Sigmoid colon (tissue), 7 donors: ENCODE results near the gene ITPK1. TPM values are rescaled to one million over a fixed set of nuclear protein-coding genes. Genes with fewer than 3 reads are reported as not detected.
A peak's percentile ranks its signal among the peaks of the same experiment; 100 is the strongest.
"Not testable (repeated sequence)": the region's sequence is repeated elsewhere in the genome, so short reads cannot be mapped to it uniquely, and the experiment has no call there.

ENCODE experiments used
- DNase-seq: peaks from one replicate; pipeline ENCODE4 v3.0.0-alpha.2; 2019
- H3K27ac ChIP-seq, 4 donors: fragments of 200-600 bp; sonication (generic); one replicate each; pipeline ENCODE4 v1.5.1; 2016 to 2019; ENCODE audit warnings: mild to moderate bottlenecking in 1 of 4
- H3K27me3 ChIP-seq, 3 donors: fragments of 200-600 bp; sonication (generic); one replicate each; pipeline ENCODE4 v1.5.1; 2019; ENCODE audit warnings: mild to moderate bottlenecking in 1 of 3
- H3K36me3 ChIP-seq, 4 donors: fragments of 200-600 bp; sonication (generic); one replicate each; pipeline ENCODE4 v1.5.1; 2016 to 2019
- H3K4me1 ChIP-seq, 4 donors: fragments of 200-600 bp; sonication (generic); one replicate each; pipeline ENCODE4 v1.5.1; 2017 to 2019
- H3K4me3 ChIP-seq, 4 donors: fragments of 200-600 bp; sonication (generic); one replicate each; pipeline ENCODE4 v1.5.1; 2017 to 2019; ENCODE audit warnings: mild to moderate bottlenecking in 2 of 4, moderate library complexity in 1 of 4
- H3K9me3 ChIP-seq, 4 donors: fragments of 200-600 bp in 3 of 4; sonication (generic) in 3 of 4; one replicate each; pipeline versions ENCODE4 v1.5.1 to v1.6.1; 2013 to 2019
- CTCF ChIP-seq, 4 experiments: fragments of 450-650 bp in 3 of 4; fragments of 200-600 bp in 1 of 4; IDR thresholded peaks; one replicate each; pipeline ENCODE4 v1.5.1; 2016 to 2019; ENCODE audit warnings: antibody characterized with exemption in 4 of 4, mild to moderate bottlenecking in 3 of 4, moderate library complexity in 2 of 4
- EP300 ChIP-seq, 4 donors: sonication (generic); formaldehyde crosslinking; IDR thresholded peaks; one replicate each; pipeline ENCODE4 v1.6.1; 2017; ENCODE audit warnings: antibody characterized with exemption in 4 of 4
- POLR2A ChIP-seq, 2 donors: fragments of 450-650 bp; IDR thresholded peaks; one replicate each; pipeline ENCODE4 v1.6.1; 2016; ENCODE audit warnings: antibody characterized with exemption in 2 of 2, mild to moderate bottlenecking in 2 of 2, moderate library complexity in 2 of 2
- POLR2AphosphoS5 ChIP-seq, 4 donors: sonication (generic); formaldehyde crosslinking; IDR thresholded peaks; one replicate each; pipeline ENCODE4 v1.6.1; 2017; ENCODE audit warnings: antibody characterized with exemption in 4 of 4
- WGBS, 2 donors: extraction: QIAGEN DNeasy Blood & Tissue Kit; methylation state at CpG; one replicate each; pipeline ENCODE4 v1.1.7; 2013; 5-methylcytosine and 5-hydroxymethylcytosine counted together
- intact Hi-C: fragments of 100-400 bp; cut with DNase I; formaldehyde crosslinking; loops from one replicate; pipeline ENCODE4 v1.15.1; 2023
- polyA plus RNA-seq, 3 donors: library from polyadenylated mRNA; stranded (reverse); fragments of 200-250 nt; gene quantifications; one replicate each; pipeline ENCODE4 v1.2.3, GENCODE V29; 2013
- total RNA-seq, 4 donors: library from RNA; depleted of rRNA; stranded (reverse); fragments of >200 nt; gene quantifications; one replicate each; pipeline ENCODE4 v1.1.0, GENCODE V29; 2016
- donor health status: healthy with polysubstance abuse.
- donor health status: Bipolar disorder and iron deficiency.
- donor health status: healthy.

Gene ITPK1
- total and polyA plus RNA-seq, 7 donors = 39.8 to 75.4 (median 61.8) TPM

- H3K4me3 ChIP-seq = no peak overlapping the region
- DNase-seq = no peak
- peaks cover 0 to 89% (median 56%) of the 10 kb centered on the region in 4 donors for H3K4me1 ChIP-seq
- intact Hi-C loops = loop anchor here (5.0 kb wide), 1 partner anchor 43 kb away; no protein-coding TSS in a partner anchor
- 87 to 88% methylated on average over 14 of the region's 14 CpGs for WGBS, 2 donors
- H3K27ac ChIP-seq = peak overlapping the region in 1 of 4 donors; percentile 34
- TF ChIP-seq CTCF (IDR thresholded peaks at IDR 0.05) (no peak), POLR2A (IDR thresholded peaks at IDR 0.05) (no peak), POLR2AphosphoS5 (IDR thresholded peaks at IDR 0.05) (no peak), EP300 (IDR thresholded peaks at IDR 0.05) (no peak)
- H3K36me3 ChIP-seq = no peaks in the 10 kb centered on the region
- H3K27me3 ChIP-seq = no peaks in the 10 kb centered on the region
- no peaks in the 10 kb centered on the region for H3K9me3 ChIP-seq
Observed at GRCh38 chr14:93109572-93110481, 5.9 kb downstream of the ITPK1 start.

- intact Hi-C loops = no loop called here
- WGBS, 2 donors = 46 to 73% methylated on average over 4 of the region's 4 CpGs
- Histone ChIP-seq H3K4me1 (peaks cover 0 to 89% (median 51%) of the 10 kb centered on the region in 4 donors), H3K36me3 (no peaks in the 10 kb centered on the region), H3K4me3 (no peak overlapping the region), H3K27ac (peak overlapping the region in 3 of 4 donors; percentile 5 to 23 (median 12)), H3K27me3 (no peaks in the 10 kb centered on the region), H3K9me3 (no peaks in the 10 kb centered on the region)
- DNase-seq = no peak
- TF ChIP-seq CTCF (IDR thresholded peaks at IDR 0.05) = no peak
- no peak for TF ChIP-seq POLR2A (IDR thresholded peaks at IDR 0.05)
- TF ChIP-seq POLR2AphosphoS5 (IDR thresholded peaks at IDR 0.05) = no peak
- no peak for TF ChIP-seq EP300 (IDR thresholded peaks at IDR 0.05)
Observed at GRCh38 chr14:93108105-93108504, 7.6 kb downstream of the ITPK1 start.

- Histone ChIP-seq H3K9me3 (no peaks in the 10 kb centered on the region), H3K27me3 (no peaks in the 10 kb centered on the region), H3K4me1 (peaks cover 0 to 82% (median 46%) of the 10 kb centered on the region in 4 donors), H3K4me3 (no peak overlapping the region), H3K36me3 (no peaks in the 10 kb centered on the region), H3K27ac (peak overlapping the region in 3 of 4 donors; percentile 5 to 23 (median 12))
- WGBS, 2 donors = 35 to 81% methylated on average over 11 of the region's 11 CpGs
- intact Hi-C loops = no loop called here
- no peak for DNase-seq
- TF ChIP-seq POLR2AphosphoS5 (IDR thresholded peaks at IDR 0.05) (no peak), EP300 (IDR thresholded peaks at IDR 0.05) (no peak), CTCF (IDR thresholded peaks at IDR 0.05) (no peak), POLR2A (IDR thresholded peaks at IDR 0.05) (no peak)
Observed at GRCh38 chr14:93107453-93107852, 8.3 kb downstream of the ITPK1 start.

GRCh38 chr14:93106541-93107156 is 9.1 kb downstream of the ITPK1 start:
- peaks cover 0 to 78% (median 41%) of the 10 kb centered on the region in 4 donors for H3K4me1 ChIP-seq

GRCh38 chr14:93105856-93106255 is 9.9 kb downstream of the ITPK1 start:
- H3K4me3 ChIP-seq, H3K36me3 ChIP-seq, H3K9me3 ChIP-seq, H3K27me3 ChIP-seq, intact Hi-C loops, DNase-seq: not testable (repeated sequence)
- H3K4me1 ChIP-seq = peaks cover 0 to 79% (median 40%) of the 10 kb centered on the region in 4 donors
- 60 to 81% methylated on average over 10 of the region's 10 CpGs for WGBS, 2 donors
- H3K27ac ChIP-seq = peak overlapping the region in 1 of 4 donors; percentile 25

More at GRCh38 chr14:93106541-93107156, 9.1 kb downstream of the ITPK1 start:
- Histone ChIP-seq H3K27me3 (no peaks in the 10 kb centered on the region), H3K9me3 (no peaks in the 10 kb centered on the region), H3K4me3 (no peak overlapping the region), H3K27ac (peak overlapping the region in 1 of 4 donors; percentile 25), H3K36me3 (no peaks in the 10 kb centered on the region)
- 85 to 91% methylated on average over 6 of the region's 6 CpGs for WGBS, 2 donors
- intact Hi-C loops = no loop called here
- no peak for TF ChIP-seq POLR2A (IDR thresholded peaks at IDR 0.05)
- no peak for TF ChIP-seq EP300 (IDR thresholded peaks at IDR 0.05)
- no peak for TF ChIP-seq POLR2AphosphoS5 (IDR thresholded peaks at IDR 0.05)
- no peak for TF ChIP-seq CTCF (IDR thresholded peaks at IDR 0.05)
- DNase-seq = no peak
